H1 (cell line): ENCODE data around the gene SPEF1. TPM values are rescaled to one million over a fixed set of nuclear protein-coding genes. Genes with fewer than 3 reads are reported as not detected.

ENCODE experiments used
- CBX5 ChIP-seq: fragments of 300-800, 300-1000 bp; sonication (generic); IDR thresholded peaks from 2 replicates; pipeline ENCODE4 v1.7.1; 2016; ENCODE audit warnings: antibody characterized with exemption, low read length, low read depth
- FOSL1 ChIP-seq: IDR thresholded peaks from 2 replicates; pipeline ENCODE4 v1.6.1; 2011; ENCODE audit warnings: mild to moderate bottlenecking, low read depth, low read length, moderate library complexity; ENCODE audit not compliant: insufficient read depth
- RAD21 ChIP-seq, 2 experiments: IDR thresholded peaks in 1 of 2; conservative IDR thresholded peaks in 1 of 2; 2 replicates each; pipeline ENCODE4 v1.6.1; 2011; ENCODE audit warnings: low read depth in 2 of 2, low read length in 2 of 2, improper control_type of control experiment in 1 of 2, inconsistent platforms in 1 of 2, mild to moderate bottlenecking in 1 of 2, moderate library complexity in 1 of 2
- polyA plus RNA-seq, 7 experiments: library from polyadenylated mRNA; depleted of rRNA in 3 of 7; stranded (reverse) in 5 of 7; unstranded in 2 of 7; fragments of >200 nt in 5 of 7; fragments of 200-250 nt in 2 of 7; gene quantifications; 1 replicate in 5 of 7; 2 replicates in 1 of 7; 4 replicates in 1 of 7; pipeline versions ENCODE4 v1.2.1 to v1.2.3, GENCODE V29; 2011 to 2013; ENCODE audit warnings: missing spikeins in 2 of 7, mixed read lengths in 2 of 7
- total RNA-seq: library from RNA; stranded (reverse); fragmentation: NEBNext Ultra II Directional; extraction: Animal tissue kit (Norgen Biotek cat#: 25700); gene quantifications from 2 replicates; pipeline ENCODE4 v1.2.1, GENCODE V29; 2021

The SPEF1 gene
- total and polyA plus RNA-seq, 2 of the 8 experiments (the other 6 are each of a cell fraction or from before 2014, with no cell fraction given): 0.51 to 0.71 TPM

- no peak for TF ChIP-seq FOSL1
- TF ChIP-seq CBX5: no peak
- no peak for TF ChIP-seq RAD21 (IDR thresholded peaks at IDR 0.05 in 1 of 2, conservative IDR thresholded peaks at IDR 0.05 in 1 of 2; ENCODE audit: low read depth in 2 of 2, low read length in 2 of 2)
These were observed 24.0 kb downstream of the SPEF1 start (continued) for GRCh38 chr20:3757268-3757667.
